Measurements from ENCODE around the gene GMPR2.

DNA sequence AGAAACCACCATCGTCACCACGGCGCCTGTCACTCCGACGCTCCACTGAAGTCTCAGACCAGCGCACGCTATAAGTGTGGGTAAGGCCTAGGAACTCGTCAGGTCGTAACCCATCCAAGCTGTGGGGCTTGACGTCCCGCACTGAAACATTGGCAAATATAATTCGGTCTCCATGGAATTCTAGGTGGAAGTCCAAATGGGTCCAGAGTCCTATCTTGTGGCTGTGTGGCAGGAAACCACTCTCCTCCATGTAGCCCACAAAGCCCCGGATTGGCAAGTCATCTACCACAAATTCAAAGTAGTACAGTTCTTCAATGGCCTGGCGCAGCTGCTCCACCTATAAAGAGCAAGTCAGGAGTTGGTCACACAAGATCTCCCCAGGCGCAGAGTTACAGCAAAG, 39.8 kb upstream of the GMPR2 start:
- TF ChIP-seq, protein P1, sequence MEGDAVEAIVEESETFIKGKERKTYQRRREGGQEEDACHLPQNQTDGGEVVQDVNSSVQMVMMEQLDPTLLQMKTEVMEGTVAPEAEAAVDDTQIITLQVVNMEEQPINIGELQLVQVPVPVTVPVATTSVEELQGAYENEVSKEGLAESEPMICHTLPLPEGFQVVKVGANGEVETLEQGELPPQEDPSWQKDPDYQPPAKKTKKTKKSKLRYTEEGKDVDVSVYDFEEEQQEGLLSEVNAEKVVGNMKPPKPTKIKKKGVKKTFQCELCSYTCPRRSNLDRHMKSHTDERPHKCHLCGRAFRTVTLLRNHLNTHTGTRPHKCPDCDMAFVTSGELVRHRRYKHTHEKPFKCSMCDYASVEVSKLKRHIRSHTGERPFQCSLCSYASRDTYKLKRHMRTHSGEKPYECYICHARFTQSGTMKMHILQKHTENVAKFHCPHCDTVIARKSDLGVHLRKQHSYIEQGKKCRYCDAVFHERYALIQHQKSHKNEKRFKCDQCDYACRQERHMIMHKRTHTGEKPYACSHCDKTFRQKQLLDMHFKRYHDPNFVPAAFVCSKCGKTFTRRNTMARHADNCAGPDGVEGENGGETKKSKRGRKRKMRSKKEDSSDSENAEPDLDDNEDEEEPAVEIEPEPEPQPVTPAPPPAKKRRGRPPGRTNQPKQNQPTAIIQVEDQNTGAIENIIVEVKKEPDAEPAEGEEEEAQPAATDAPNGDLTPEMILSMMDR (IDR thresholded peaks at IDR 0.05): no peak
- no peak for TF ChIP-seq POLR2A (IDR thresholded peaks at IDR 0.05)
- no peak for TF ChIP-seq POLR2AphosphoS5 (IDR thresholded peaks at IDR 0.05; ENCODE audit: insufficient read depth in 1 of 2, low read depth in 1 of 2)
